Endothelial cell of umbilical vein (primary cell): ENCODE data around the gene DENND2A. TPM values are rescaled to one million over a fixed set of nuclear protein-coding genes. Genes with fewer than 3 reads are reported as not detected.

Source experiments
- BruUV-seq: library from RNA; stranded (reverse); fragments of 400-500 nt; replicated peaks from 2 replicates; lab custom pipeline; 2021; lab: Mats Ljungman, UMichigan
- CTCF ChIA-PET: fragments of 300-600, 350-600 bp; sonication (Branson Sonifier 250); formaldehyde crosslinking; loops from one replicate; lab custom pipeline; 2021; ENCODE audit warnings: antibody characterized with exemption, inconsistent platforms; lab: Charles Lee
- POLR2A ChIA-PET: fragments of 300-600, 350-600 bp; sonication (Branson Sonifier 250); formaldehyde crosslinking; loops from one replicate; lab custom pipeline; 2021; ENCODE audit warnings: antibody characterized with exemption, inconsistent platforms; lab: Charles Lee
- DNase-seq: peaks from one replicate; pipeline ENCODE4 v3.0.0-alpha.2; 2011; ENCODE audit warnings: low read depth, low spot score
- FAIRE-seq: peaks from 2 replicates; lab custom pipeline; 2011; peaks lifted over from hg19 to GRCh38; lab: Jason Lieb, UNC
- H2AFZ ChIP-seq: 2 replicates; pipeline ENCODE4 v1.6.0; 2012; ENCODE audit warnings: low read depth, low read length, control low read depth, inconsistent platforms
- H3K27ac ChIP-seq: 2 replicates; pipeline ENCODE4 v1.5.1; 2011; ENCODE audit warnings: low read depth, mild to moderate bottlenecking, control low read depth, low read length, moderate library complexity; ENCODE audit not compliant: insufficient read depth
- H3K27me3 ChIP-seq, 2 experiments: 2 replicates each; pipeline versions ENCODE4 v1.6.0 to v1.6.1; 2011; ENCODE audit warnings: low read length in 2 of 2, mixed read lengths in 1 of 2; ENCODE audit not compliant: control insufficient read depth in 2 of 2, insufficient read depth in 2 of 2
- H3K36me3 ChIP-seq, 2 experiments: 2 replicates in 1 of 2; 3 replicates in 1 of 2; pipeline ENCODE4 v1.5.1; 2011; ENCODE audit warnings: low read length in 2 of 2, mild to moderate bottlenecking in 1 of 2, moderate library complexity in 1 of 2; ENCODE audit not compliant: control insufficient read depth in 2 of 2, insufficient read depth in 2 of 2; ENCODE audit errors: extremely low read depth in 1 of 2
- H3K4me1 ChIP-seq: 3 replicates; pipeline ENCODE4 v1.5.1; 2011; ENCODE audit warnings: mild to moderate bottlenecking, low read length; ENCODE audit not compliant: control insufficient read depth, insufficient read depth; ENCODE audit errors: extremely low read depth
- H3K4me2 ChIP-seq: 2 replicates; pipeline ENCODE4 v1.6.1; 2011; ENCODE audit warnings: low read length, control low read depth, mixed read lengths; ENCODE audit not compliant: insufficient read depth
- H3K4me3 ChIP-seq, 3 experiments: fragments of 200-600 bp in 1 of 3; sonication (generic), shearing (Covaris generic) in 1 of 3; replicated peaks in 1 of 3; 2 replicates each; pipeline ENCODE4 v1.5.1; 2011 to 2016; ENCODE audit warnings: control low read depth in 3 of 3, low read length in 3 of 3, mild to moderate bottlenecking in 2 of 3, inconsistent platforms in 1 of 3, low read depth in 1 of 3, moderate library complexity in 1 of 3; ENCODE audit not compliant: insufficient read depth in 1 of 3
- H3K79me2 ChIP-seq: 2 replicates; pipeline ENCODE4 v1.6.0; 2012; ENCODE audit warnings: low read length, inconsistent platforms; ENCODE audit not compliant: control insufficient read depth, insufficient read depth
- H3K9ac ChIP-seq: replicated peaks from 2 replicates; pipeline ENCODE3; 2011; ENCODE audit warnings: low read length, control low read depth; ENCODE audit not compliant: insufficient read depth; ENCODE audit errors: extremely low read depth
- H3K9me1 ChIP-seq: replicated peaks from 3 replicates; pipeline ENCODE4 v1.6.0; 2011; ENCODE audit warnings: mild to moderate bottlenecking, low read length; ENCODE audit not compliant: control insufficient read depth, insufficient read depth; ENCODE audit errors: extremely low read depth
- H3K9me3 ChIP-seq: replicated peaks from 2 replicates; pipeline ENCODE4 v1.5.1; 2012; ENCODE audit warnings: low read length, inconsistent platforms; ENCODE audit not compliant: control insufficient read depth, insufficient read depth
- H4K20me1 ChIP-seq: replicated peaks from 2 replicates; pipeline ENCODE3; 2011; ENCODE audit warnings: mild to moderate bottlenecking, low read length; ENCODE audit not compliant: control insufficient read depth, insufficient read depth; ENCODE audit errors: extremely low read depth
- CTCF ChIP-seq, 2 donors: IDR thresholded peaks; 1 replicate in 1 of 2; 2 replicates in 1 of 2; pipeline ENCODE4 v1.5.1; 2011; ENCODE audit warnings: low read length in 2 of 2, mild to moderate bottlenecking in 2 of 2, moderate library complexity in 2 of 2, control low read depth in 1 of 2, inconsistent platforms in 1 of 2, low read depth in 1 of 2; ENCODE audit not compliant: insufficient read depth in 1 of 2; ENCODE audit errors: extremely low read depth in 1 of 2
- FOS ChIP-seq: IDR thresholded peaks from 2 replicates; pipeline ENCODE4 v1.6.1; 2011; ENCODE audit warnings: mild to moderate bottlenecking, low read length, moderate library complexity, borderline replicate concordance; ENCODE audit not compliant: insufficient read depth
- MAX ChIP-seq: IDR thresholded peaks from 2 replicates; pipeline ENCODE4 v1.6.1; 2011; ENCODE audit not compliant: insufficient read depth, insufficient read length
- dilution Hi-C: fragments of 300-500 bp; cut with MboI; formaldehyde crosslinking; loops from one replicate; pipeline ENCODE4 v1.15.0; 2019; ENCODE audit warnings: low sequenced_read_pairs; ENCODE audit not compliant: extremely low pct_ligation_motif_present
- intact Hi-C: fragments of 100-400 bp; cut with micrococcal nuclease; formaldehyde crosslinking; loops from one replicate; pipeline ENCODE4 v1.10.0; 2022
- polyA plus RNA-seq, 4 experiments: library from polyadenylated mRNA; depleted of rRNA in 3 of 4; stranded (reverse) in 3 of 4; unstranded in 1 of 4; fragments of >200 nt; gene quantifications; 2 replicates each; pipeline versions ENCODE4 v1.2.1 to v1.2.3, GENCODE V29; 2011 to 2012; ENCODE audit warnings: missing spikeins in 1 of 4
- total RNA-seq: library from RNA; stranded (reverse); gene quantifications from 2 replicates; pipeline ENCODE4 v1.2.3, GENCODE V29; 2021

DENND2A gene
- total and polyA plus RNA-seq, 2 donors (not counting 3 experiments of a cell fraction or from before 2014, with no cell fraction given), result 0.33 TPM; not detected in 1

DNA sequence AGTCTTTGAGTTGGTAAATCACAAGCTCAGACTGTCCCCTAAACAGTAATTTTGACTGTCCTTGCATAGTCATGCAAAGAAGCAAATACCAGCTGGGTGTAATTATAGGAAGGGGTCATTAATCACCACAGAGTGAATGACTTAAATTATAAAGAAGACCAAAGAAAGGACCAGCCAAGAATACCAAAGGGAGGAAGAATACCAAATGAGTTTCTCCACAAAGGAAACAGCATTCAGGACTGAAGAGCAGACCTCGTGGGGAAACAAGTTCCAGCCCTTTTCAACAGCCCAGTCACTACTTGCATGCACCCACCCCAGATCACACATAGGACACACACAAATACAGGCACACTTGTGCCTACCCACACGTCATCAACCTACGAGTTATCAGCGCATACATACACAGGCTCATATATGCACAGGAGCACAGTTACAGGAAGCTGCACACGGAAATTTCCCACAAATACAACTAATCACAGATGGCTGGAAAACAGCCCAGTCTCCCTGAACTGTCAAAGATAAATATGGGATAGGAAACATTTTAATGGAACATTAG lies 77.6 kb downstream of the DENND2A start:
- Histone ChIP-seq H3K9me1 (no peaks in the 10 kb centered on the region), H3K9ac (no peak overlapping the region), H3K79me2 (no peaks in the 10 kb centered on the region), H3K27ac (no peak overlapping the region), H2AFZ (no peak overlapping the region), H3K36me3 (no peaks in the 10 kb centered on the region), H3K27me3 (no peaks in the 10 kb centered on the region), H4K20me1 (no peaks in the 10 kb centered on the region), H3K4me3 (no peak overlapping the region), H3K4me2 (no peak overlapping the region), H3K4me1 (no peaks in the 10 kb centered on the region), H3K9me3 (no peaks in the 10 kb centered on the region)
- no TSS peak for BruUV-seq
- CTCF ChIA-PET, result no interaction called here
- intact Hi-C loops (no loop called here), dilution Hi-C loops (no loop called here)
- FAIRE-seq (no peak), DNase-seq (peak; percentile 7)
- TF ChIP-seq MAX (no peak), FOS (no peak)
- POLR2A ChIA-PET, result no interaction called here

GRCh38 chr7:140559410-140559809 lies 81.2 kb downstream of the DENND2A start:
- DNase-seq, result no peak
- intact Hi-C loops, result no loop called here
- H3K36me3 ChIP-seq, result no peaks in the 10 kb centered on the region

More at GRCh38 chr7:140559410-140559809, 81.2 kb downstream of the DENND2A start:
- Histone ChIP-seq H3K79me2 (no peaks in the 10 kb centered on the region), H3K4me2 (no peak overlapping the region), H3K9ac (no peak overlapping the region), H4K20me1 (no peaks in the 10 kb centered on the region), H3K9me3 (no peaks in the 10 kb centered on the region), H3K27ac (no peak overlapping the region), H3K9me1 (no peaks in the 10 kb centered on the region), H3K4me3 (no peak overlapping the region), H3K27me3 (no peaks in the 10 kb centered on the region), H3K4me1 (no peaks in the 10 kb centered on the region), H2AFZ (no peak overlapping the region)
- TF ChIP-seq CTCF (IDR thresholded peaks at IDR 0.05; ENCODE audit: extremely low read depth in 1 of 2, insufficient read depth in 1 of 2, low read depth in 1 of 2, low read length in 2 of 2), result no peak
- FAIRE-seq, result no peak
- ChIA-PET CTCF (no interaction called here), POLR2A (no interaction called here)
- no TSS peak for BruUV-seq
- dilution Hi-C loops, result no loop called here
